NCI-H1436 treated with DMSO at 0.1 percent for 48 hours (cell line): Measurements from ENCODE around the gene GBP1.

ENCODE experiments used
- DNase-seq: peaks from one replicate; lab custom pipeline; 2025; lab: John Stamatoyannopoulos, UW

The GBP1 gene

DNA sequence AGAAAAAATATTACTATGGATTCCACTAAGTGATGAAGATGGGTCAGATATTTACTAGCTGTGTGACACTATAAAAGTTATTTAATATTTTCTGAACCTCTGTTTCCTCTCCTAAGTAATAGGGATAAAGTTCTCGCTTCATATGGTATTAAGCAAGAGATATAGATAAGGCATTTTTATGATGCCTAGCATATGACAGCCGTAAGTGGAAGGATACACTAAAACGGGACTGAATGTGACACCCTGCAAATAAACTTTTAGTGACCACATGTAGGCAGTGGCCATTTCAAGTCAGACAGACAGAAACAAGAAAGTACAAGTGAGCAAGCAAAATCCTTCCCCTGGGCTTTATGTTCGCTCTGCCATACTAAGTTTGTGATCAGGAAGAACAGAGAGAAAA lies 56.5 kb downstream of the GBP1 start:
- DNase-seq: no peak

DNA sequence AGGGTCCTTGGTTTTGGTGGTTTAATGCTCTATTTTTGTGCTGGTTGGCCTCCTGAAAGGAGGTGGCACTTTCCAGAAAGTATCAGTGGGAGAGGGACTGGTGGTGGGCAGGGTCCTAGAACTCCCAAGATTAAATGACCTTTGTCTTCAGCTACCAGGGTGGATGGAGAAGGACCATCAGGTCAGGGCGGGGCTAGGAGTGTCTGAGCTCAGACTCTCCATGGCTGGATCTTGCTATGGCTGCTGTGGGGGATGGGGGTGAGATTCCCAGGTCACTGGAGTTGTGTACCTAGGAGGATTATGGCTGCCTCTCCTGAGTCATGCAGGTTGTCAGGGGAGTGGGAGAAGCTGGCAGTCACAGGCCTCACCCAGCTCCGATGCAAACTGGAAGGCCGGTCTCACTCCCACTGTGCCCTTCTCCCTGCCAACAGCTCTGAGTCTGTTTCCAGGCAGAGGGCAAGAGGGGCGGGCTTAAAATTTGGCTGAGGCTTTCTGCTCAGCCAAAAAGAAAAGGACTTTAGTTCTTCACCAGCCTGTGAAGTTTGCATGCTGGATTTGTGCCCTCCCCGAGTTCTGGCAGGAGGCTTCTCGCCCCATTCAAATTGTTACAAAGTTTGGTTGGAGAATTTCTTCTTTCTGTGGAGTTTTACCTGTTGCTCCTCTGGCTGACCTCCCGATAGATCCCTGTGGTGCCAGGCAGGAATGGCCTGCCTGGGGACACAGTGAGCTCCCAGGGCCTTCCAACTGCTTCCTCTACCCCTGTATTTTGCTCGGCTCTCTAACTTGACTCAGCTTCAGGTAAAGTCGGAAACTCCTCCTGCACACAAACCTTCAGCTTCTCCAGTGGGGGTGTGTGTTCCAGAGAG lies 59.5 kb downstream of the GBP1 start:
- no peak for DNase-seq
